C4-2B (cell line): ENCODE data around the gene MCOLN1.

Experiments used
- H3K27ac ChIP-seq: fragments of 450-650 bp; 2 replicates; pipeline ENCODE4 v1.5.1; 2017
- CTCF ChIP-seq: fragments of 450-650 bp; conservative IDR thresholded peaks from 2 replicates; pipeline ENCODE4 v1.5.1; 2017; ENCODE audit warnings: mild to moderate bottlenecking
- ZFX ChIP-seq: fragments of 450-650 bp; IDR thresholded peaks from 2 replicates; pipeline ENCODE4 v1.6.1; 2017

Gene MCOLN1

GRCh38 chr19:7558667-7559066, 36.2 kb downstream of the MCOLN1 start:
- no peak overlapping the region for H3K27ac ChIP-seq
- TF ChIP-seq CTCF (no peak), ZFX (no peak)

- no peak for TF ChIP-seq CTCF
- TF ChIP-seq ZFX = no peak
- no peak overlapping the region for H3K27ac ChIP-seq
These were observed 36.7 kb downstream of the MCOLN1 start for GRCh38 chr19:7559102-7559501.

- TF ChIP-seq ZFX = no peak
- no peak for TF ChIP-seq CTCF
- H3K27ac ChIP-seq = no peak overlapping the region
These were observed 37.8 kb downstream of the MCOLN1 start for GRCh38 chr19:7560255-7560654.

- no peak for TF ChIP-seq ZFX
- no peak for TF ChIP-seq CTCF
- H3K27ac ChIP-seq = no peak overlapping the region
These were observed 38.9 kb downstream of the MCOLN1 start for GRCh38 chr19:7561325-7561724.

- H3K27ac ChIP-seq = no peak overlapping the region
- TF ChIP-seq ZFX (no peak), CTCF (no peak)
These were observed 40.4 kb downstream of the MCOLN1 start for GRCh38 chr19:7562646-7563393.

GRCh38 chr19:7564866-7565265, 42.4 kb downstream of the MCOLN1 start:
- TF ChIP-seq ZFX = no peak
- TF ChIP-seq CTCF = no peak
- H3K27ac ChIP-seq = no peak overlapping the region

- TF ChIP-seq CTCF = no peak
- H3K27ac ChIP-seq = no peak overlapping the region
These were observed 42.9 kb downstream of the MCOLN1 start for GRCh38 chr19:7565332-7565731.
